ENCODE results near the gene KRTAP12-1.
"Not testable (repeated sequence)": the region's sequence is repeated elsewhere in the genome, so short reads cannot be mapped to it uniquely, and the experiment has no call there.

Gene KRTAP12-1

GRCh38 chr21:44697811-44698734, 16.1 kb upstream of the KRTAP12-1 start:
- DNase-seq (ENCODE audit: low read depth) = no peak

DNA sequence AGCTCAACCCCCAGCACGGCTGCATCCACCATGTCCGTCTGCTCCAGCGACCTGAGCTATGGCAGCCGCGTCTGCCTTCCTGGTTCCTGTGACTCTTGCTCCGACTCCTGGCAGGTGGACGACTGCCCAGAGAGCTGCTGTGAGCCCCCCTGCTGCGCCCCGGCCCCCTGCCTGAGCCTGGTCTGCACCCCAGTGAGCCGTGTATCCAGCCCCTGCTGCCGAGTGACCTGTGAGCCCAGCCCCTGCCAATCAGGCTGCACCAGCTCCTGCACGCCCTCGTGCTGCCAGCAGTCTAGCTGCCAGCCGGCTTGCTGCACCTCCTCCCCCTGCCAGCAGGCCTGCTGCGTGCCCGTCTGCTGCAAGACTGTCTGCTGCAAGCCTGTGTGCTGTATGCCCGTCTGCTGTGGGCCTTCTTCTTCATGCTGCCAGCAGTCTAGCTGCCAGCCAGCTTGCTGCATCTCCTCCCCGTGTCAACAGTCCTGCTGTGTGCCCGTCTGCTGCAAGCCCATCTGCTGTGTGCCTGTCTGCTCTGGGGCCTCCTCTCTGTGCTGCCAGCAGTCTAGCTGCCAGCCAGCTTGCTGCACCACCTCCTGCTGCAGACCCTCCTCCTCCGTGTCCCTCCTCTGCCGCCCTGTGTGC, 15.3 kb upstream of the KRTAP12-1 start, which contains the start of gene KRTAP10-12:
Gene KRTAP10-12, plus strand, starts transcription at position 1 of the 639 bp plus-strand sequence. Its CDS starts 30 bp downstream, at position 31.
- DNase-seq (ENCODE audit: low read depth) = not testable (repeated sequence)

GRCh38 chr21:44696572-44696971, 14.6 kb upstream of the KRTAP12-1 start:
- DNase-seq (ENCODE audit: low read depth) = no peak

DNA sequence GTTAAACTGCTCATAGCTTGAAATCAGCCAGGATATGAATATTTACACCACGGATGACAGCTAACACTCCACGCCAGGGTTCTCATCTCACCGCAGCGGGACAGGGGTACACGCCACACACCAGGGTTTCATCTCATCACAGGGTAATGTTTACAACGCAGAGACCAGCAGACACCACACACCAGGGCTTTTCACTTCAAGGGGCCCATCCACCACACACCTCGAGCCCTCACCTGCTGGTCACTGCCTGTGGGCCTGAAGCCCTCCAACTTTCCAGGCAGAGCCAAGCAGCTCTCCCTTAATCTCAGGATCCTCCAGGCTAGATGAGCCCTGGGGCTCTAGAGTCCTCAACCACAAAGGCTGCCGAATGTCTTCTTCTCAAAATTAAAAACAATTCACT, 13.7 kb upstream of the KRTAP12-1 start:
- DNase-seq (ENCODE audit: low read depth) = no peak

GRCh38 chr21:44695184-44695583, 13.2 kb upstream of the KRTAP12-1 start:
- no peak for DNase-seq (ENCODE audit: low read depth)

DNA sequence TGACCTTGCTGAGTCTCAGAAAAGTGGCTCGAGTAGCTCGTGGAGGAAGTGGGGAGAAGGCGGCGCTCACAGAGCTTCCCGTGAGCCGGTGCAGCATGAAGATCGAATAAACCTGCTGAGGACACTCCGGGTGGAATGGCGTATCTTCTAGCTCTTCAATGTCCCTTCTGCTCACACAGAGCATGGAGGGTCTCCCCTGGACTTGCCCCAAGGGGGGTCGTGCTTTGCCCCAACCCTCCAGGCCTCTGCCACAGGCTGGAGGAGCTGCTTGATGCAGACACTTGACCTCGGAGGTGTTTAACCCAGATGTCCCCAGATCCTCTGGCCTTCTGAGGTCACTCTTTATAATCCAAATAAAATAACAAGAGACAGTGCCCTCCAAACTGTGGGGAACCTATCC, 12.8 kb upstream of the KRTAP12-1 start:
- no peak for DNase-seq (ENCODE audit: low read depth)

- DNase-seq (ENCODE audit: low read depth) = no peak
Measured at GRCh38 chr21:44692798-44693512, 11.0 kb upstream of the KRTAP12-1 start.

DNA sequence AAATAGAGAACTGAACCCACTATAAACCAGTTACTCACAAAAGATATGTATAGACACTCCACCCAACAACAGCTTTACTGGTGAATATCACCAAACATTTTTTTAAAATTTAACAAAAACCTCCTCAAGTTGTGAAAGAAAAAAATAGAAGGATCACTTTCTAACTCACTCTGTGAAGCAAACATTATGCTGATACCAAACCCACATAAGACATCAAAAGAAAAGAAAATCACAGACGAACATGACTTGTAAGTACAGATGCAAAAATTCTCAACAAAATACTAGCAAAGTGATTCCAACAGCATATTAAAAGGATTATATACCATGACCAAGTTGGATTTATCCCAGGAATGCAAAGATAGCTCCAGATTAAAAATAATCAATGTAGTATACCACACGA, 9.7 kb upstream of the KRTAP12-1 start:
- no peak for DNase-seq (ENCODE audit: low read depth)

- DNase-seq (ENCODE audit: low read depth) = not testable (repeated sequence)
Measured at GRCh38 chr21:44689740-44690139, 7.8 kb upstream of the KRTAP12-1 start.

GRCh38 chr21:44687671-44688070, 5.7 kb upstream of the KRTAP12-1 start:
- no peak for DNase-seq (ENCODE audit: low read depth)

DNA sequence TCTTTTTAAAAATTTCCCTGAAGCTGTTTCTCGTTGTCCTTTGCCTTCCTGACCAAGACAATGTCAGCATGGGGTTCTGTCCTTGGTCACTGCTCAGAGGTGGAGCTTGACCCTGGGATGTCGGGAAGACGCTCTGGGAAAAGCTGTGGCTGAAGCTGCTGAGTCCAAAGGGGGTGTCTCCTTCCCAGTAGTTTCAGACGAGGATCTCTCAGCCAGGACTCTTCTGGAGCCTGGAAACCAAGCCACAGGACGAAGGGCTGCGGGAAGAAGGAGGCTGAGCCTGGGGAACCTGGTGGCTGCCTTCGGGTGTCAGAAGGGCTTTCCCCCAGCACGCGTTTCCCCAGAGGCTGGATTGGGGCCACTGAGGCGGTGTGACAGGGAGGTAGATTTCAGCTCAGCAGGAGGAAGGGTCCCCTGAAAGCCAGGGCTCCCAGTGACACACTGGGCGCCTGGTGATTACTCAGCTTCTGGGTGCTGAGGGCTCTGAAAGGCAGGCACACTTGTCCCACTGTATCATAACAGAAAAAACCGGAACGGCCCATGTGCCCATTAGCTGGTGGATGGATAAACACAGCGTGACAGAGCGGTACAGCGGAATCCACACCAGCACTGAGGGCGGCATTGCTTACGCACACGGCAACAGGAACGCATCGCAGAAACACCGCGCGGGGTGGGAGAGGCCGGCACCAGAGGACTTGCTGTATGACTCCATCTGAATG, 5.0 kb upstream of the KRTAP12-1 start:
- no peak for DNase-seq (ENCODE audit: low read depth)

GRCh38 chr21:44686000-44686781, 4.2 kb upstream of the KRTAP12-1 start:
- DNase-seq (ENCODE audit: low read depth) = no peak

DNA sequence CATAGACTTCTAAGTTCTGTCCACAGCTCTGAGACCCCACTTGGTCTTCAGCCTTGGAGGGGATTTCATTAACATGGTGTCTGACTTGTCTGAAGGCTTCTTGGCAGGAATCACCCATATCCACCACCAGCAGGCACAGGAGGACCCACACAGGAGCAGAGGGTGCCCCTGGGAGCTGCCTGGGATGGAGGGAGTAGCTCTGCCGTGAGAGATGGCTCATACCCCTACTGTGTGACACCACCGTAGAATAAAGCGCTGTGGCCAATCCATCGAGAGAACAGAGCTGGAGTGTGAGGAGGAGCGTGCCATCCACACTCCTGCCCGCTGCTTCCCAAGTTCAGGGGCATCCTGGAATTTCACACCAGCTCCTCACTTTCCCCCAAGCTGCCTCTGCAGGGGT, 3.1 kb upstream of the KRTAP12-1 start:
- DNase-seq (ENCODE audit: low read depth) = not testable (repeated sequence)

- DNase-seq (ENCODE audit: low read depth) = no peak
Measured at GRCh38 chr21:44684483-44684882, 2.5 kb upstream of the KRTAP12-1 start.

GRCh38 chr21:44684077-44684476, 2.1 kb upstream of the KRTAP12-1 start:
- no peak for DNase-seq (ENCODE audit: low read depth)

- no peak for DNase-seq (ENCODE audit: low read depth)
Measured at GRCh38 chr21:44682580-44683151, 703 bp upstream of the KRTAP12-1 start.

DNA sequence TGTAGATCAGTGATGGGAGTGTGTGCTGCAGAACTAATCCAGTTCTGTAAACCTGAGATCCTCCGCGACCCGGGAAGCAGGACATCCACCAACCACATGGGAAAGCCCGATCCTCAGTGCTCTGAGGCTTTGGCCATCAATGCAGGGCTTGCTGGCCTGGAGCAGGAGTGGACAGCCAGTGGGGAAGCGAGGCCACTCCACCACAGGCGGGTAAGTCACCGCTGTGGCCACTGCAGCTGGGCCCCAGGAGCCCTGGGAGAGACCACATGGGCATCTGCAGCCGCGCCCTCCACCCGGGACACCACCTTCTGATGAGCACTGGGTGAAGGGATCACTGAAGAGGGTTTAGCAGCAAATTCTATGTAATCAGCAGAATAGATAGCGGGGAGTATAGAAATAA, 811 bp downstream of the KRTAP12-1 start:
- no peak for DNase-seq (ENCODE audit: low read depth)

DNA sequence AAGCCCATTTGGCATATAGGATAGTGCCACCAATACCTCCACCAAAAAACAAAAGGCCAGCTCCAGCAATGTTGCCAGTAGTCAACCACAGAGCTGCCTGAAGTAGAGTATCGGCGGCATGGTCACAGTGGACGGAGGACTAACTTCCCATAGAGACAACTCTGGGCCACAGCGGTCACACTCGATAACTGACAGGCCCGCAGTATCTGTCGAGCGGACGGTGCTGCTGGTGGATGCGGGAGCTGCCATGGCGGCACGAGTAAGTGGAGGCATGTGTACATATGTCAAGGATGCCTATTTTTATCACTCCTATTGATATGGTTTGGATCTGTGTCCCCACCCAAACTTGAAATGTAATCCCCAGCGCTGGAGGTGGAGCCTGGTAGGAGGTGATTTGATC, 4.1 kb downstream of the KRTAP12-1 start:
- no peak for DNase-seq (ENCODE audit: low read depth)

DNA sequence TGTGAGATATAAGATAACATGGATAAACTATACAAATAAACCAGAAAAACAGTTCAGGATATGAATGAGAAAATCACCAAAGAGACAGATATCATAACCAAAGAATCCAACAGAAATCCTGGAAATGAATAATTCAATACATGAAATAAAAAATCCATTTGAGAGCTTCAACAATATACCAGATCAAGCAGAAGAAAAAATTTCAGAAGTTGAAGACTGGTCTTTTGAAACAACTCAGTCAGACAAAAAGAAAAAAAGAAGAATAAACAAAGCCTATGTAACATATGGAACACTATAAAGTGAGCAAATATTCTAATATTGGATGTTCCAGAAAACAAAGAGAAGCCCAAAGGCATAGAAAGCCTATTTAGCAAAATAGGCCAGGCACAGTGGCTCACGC, 10.1 kb downstream of the KRTAP12-1 start:
- DNase-seq (ENCODE audit: low read depth) = no peak

DNA sequence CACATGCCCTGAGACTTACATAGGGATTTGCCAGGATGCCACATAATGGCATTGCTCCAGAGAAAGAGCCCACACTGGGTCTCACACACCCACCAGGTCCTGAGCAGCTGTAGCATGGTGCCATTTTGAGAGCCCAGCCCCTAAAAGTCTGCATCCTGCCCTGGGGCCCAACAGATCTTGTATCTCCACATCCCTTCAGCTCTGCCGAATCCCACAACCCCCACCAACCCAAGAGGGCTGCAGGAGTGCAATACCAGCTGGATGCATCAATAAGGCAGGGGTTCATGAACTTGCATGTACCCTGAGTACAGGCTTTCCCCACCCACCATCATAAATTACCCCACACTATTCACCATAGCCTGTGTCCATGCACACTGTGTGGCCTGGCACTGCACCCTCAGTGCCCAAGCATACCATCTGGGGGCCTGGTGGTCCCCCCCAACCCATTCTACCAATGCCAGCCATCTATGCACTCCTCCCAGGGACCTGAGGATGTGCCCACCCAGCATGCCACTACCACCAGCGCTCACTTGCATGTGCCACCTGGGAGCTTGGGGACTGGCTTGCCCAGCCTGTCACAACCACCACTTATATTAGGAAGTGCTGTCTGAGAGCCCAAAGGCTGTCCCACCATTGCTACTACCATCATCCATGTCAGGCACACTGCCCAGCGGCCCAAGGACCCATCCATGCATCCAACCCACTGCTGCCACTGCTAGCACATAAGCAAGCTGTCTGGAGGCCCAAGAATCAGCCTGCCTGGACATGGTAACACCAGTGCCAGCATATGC, 11.1 kb downstream of the KRTAP12-1 start:
- no peak for DNase-seq (ENCODE audit: low read depth)

Data from iris pigment epithelial cell (primary cell).